Measurements from ENCODE around the gene ADAMTSL1.

ADAMTSL1 gene

DNA sequence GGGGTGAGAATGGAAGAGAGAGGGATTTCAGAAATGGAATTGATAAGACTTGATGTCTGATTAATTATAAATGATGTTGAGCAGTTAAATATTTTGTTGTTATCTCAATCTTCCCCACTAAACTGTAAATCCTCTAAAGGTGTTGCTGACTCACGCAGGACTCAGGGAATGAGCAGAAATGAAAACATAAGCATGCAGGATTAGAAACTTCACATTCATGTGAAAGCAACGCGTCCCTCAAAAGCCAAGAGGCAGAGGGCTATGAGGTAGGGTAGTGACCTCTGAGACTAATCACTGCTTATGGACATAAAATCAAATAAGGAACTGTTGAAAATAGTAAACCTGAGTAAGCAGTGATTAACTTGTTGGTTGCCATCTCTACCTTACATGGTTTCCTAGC is 21.1 kb downstream of the ADAMTSL1 start:
- in situ Hi-C loops (cut with MboI; ENCODE audit: low sequenced_read_pairs) = no loop called here

DNA sequence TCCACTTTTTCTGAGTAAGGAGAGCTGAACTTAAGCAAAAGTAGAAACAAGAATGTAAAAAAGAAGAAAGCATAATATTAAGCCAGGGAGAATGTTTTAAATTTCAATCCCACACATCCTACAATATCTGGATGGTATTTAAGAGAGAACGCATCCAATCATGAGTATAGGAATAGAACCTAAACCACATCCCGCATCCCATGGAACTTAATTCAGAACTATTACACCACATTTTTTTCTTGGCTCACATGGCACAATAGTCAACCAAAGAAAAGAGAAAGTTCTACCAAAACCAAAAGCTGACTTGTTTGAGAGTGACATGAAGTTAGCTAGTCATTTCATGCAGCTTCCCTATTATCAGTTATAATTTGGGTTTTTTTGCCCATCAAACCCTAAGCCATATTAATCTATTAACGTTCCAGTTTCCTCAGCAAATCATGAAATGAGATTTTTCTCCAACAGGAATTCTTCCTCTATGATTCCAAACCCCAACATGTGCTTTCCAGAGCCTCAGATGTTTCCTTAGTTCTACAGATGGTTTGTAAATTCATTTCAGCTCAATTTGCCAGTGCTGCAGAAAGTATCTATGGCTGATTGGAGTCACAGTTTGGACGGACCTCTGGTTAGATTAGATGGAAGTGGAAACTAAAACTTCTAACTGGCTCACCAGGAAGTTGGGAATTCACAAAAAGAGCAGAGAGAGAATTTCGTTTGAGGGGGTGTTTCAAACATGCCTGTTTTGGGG is 22.5 kb downstream of the ADAMTSL1 start:
- in situ Hi-C loops (cut with MboI; ENCODE audit: low sequenced_read_pairs) = no loop called here

DNA sequence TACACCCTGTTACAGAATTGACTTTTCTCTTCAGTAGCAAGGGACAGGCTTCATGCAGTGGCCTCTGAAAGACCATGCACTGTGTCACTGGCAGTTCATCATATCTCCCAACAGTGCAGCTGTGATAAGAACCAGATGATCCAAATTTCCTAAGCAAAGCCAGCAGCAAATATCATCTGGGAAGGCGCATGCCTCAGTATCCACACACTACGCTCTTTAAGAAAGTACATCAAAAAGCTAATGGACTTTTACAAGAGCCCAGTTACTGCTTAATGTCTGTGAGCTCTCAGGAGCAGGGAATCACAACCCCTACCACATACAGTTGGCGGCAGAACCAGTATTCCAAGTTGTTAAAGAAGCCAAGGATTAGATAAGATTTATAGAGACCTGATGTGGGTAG is 25.1 kb downstream of the ADAMTSL1 start:
- in situ Hi-C loops (cut with MboI; ENCODE audit: low sequenced_read_pairs) = no loop called here

DNA sequence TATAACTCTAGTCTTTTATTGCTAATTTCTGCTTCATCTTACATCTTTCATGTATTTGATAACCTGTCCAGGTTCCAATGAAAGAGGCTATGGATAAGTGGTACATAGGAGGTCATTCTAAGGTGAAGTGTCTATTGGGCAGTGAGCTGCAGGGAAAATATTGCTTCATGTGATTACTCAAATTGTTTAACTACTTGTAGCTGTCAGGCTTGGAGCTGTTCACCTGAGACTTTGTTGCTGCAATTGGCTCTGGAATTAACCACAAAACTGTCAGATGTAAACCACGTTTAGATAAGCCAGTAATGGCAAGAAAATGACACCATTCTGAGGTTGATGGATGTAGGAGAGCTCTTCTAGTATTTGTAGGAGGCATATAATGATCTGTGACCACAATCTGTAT is 26.0 kb downstream of the ADAMTSL1 start:
- in situ Hi-C loops (cut with MboI; ENCODE audit: low sequenced_read_pairs) = no loop called here

DNA sequence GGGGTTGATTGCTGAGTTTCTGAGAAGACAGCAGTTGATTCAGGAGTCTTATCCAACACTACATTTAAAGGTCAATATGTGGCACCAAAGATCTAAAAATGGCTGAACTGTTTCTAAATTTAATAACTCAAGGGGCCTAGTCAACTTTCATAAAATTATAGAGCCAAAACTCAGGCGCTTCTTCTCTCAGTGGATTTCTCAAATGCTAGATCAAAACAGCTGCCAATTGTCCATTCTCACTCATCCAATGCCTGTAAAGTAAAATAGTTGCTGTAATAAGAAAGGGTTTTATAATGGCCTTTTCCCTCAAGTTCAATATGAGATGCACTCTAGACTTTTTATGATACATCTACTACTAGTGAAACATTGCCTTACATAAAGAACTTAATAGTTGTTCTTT is 26.5 kb downstream of the ADAMTSL1 start:
- in situ Hi-C loops (cut with MboI; ENCODE audit: low sequenced_read_pairs) = no loop called here

DNA sequence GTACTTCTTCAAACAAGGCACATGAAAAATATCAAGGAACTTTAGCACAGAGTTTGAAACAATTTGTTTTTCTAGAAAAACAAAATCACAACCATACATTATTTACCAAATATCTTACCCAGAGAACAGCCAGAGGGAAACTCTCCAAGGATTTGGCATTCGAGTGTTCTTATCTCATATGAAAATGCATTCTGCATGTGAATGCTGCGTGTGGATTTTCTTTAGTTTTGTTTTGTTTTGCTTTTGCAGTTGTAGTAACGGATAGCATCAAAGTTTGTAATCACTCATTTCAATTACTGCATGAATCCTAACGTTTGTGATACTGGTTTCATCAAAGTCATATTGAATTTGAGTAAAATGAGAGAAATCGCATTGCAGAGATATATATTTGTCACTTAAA is 28.0 kb downstream of the ADAMTSL1 start:
- in situ Hi-C loops (cut with MboI; ENCODE audit: low sequenced_read_pairs) = no loop called here

DNA sequence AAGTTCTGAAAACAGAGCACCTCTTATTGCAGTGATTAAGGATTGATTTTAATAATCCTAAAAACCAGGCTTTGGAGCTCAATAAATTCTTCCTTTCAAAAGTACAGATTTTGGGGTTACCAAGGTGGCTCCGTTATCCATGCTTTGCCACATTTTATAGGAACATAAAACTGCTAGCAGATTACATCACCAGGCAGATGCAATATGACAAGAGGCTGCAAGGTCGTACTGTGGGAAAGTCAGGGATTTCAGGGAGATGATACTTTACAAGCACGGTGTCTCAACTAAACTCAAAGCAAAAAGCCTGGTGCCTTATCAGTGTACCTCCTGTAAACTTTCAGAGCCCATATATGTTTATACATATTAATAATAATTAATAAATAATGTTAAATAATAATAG is 28.6 kb downstream of the ADAMTSL1 start:
- in situ Hi-C loops (cut with MboI; ENCODE audit: low sequenced_read_pairs) = no loop called here

DNA sequence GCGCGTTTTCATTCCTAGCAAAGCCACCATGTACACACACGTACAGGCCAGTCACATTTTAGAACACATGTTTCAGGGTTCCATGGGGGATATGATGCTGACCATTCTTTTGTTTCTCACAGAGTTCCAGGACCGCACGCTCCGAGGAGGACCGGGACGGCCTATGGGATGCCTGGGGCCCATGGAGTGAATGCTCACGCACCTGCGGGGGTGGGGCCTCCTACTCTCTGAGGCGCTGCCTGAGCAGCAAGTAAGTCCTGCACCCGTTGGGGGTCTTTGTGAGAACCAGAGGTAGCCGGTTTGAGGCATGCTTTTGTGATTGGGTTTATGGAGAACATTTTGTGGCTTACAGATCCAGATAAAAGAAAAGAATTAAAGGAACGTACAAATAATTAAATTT is 30.8 kb downstream of the ADAMTSL1 start:
- in situ Hi-C loops (cut with MboI; ENCODE audit: low sequenced_read_pairs) = no loop called here

DNA sequence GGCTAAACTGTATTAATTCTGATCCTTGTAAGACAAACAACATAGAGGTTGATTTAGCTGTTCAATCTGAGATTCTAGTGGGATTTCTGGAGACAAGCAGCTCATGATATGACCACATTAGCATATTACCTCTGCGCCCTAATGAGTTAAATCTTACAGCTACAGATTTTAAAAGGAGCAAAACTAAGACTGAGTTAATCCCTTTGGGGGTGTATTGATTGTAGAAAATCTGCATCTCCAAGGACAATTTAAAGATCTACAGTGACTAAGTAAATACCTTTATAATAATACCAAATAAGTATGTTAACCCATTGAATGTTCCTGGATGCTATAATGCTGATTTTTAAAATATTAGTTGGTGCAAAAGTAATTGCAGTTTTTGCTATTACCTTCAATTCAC is 33.2 kb downstream of the ADAMTSL1 start:
- in situ Hi-C loops (cut with MboI; ENCODE audit: low sequenced_read_pairs) = no loop called here

DNA sequence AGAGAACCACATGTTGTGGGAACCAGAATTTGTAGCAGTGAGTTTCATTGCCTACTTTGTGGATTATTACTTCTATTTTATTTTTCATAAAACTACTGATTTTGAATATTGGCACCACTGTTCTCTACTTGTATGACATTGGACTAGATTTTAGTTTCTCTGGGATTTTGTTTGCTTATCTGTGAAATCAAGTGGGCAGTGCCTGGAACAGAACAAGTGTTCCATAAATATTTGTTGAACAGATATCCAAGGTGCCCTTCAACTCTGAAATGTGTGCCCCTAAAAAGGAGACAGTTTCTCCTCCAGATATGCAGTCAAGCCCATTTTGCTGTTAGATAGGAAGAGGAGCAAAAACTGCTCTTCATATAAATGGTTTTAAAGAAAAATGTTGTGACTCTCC is 42.6 kb downstream of the ADAMTSL1 start:
- in situ Hi-C loops (cut with MboI; ENCODE audit: low sequenced_read_pairs) = no loop called here

DNA sequence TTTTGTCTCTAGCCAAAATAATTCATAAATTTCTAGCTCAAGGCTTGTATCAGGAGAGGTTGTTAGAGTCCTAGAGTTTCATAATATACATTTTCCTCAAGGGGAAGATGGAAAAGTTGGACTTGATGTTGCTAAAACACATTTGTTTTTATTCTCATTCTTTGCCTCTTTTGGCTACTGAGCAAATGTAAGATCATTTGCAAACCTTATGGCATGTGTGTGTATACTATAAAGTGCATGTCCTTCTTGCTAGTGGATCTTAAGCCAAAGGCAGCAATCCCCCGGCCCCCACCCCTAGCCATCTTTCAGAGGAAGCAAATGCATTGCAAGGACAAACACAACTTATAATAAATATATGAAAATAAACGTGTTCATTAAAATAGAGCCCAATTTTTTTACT is 43.0 kb downstream of the ADAMTSL1 start:
- in situ Hi-C loops (cut with MboI; ENCODE audit: low sequenced_read_pairs) = no loop called here

DNA sequence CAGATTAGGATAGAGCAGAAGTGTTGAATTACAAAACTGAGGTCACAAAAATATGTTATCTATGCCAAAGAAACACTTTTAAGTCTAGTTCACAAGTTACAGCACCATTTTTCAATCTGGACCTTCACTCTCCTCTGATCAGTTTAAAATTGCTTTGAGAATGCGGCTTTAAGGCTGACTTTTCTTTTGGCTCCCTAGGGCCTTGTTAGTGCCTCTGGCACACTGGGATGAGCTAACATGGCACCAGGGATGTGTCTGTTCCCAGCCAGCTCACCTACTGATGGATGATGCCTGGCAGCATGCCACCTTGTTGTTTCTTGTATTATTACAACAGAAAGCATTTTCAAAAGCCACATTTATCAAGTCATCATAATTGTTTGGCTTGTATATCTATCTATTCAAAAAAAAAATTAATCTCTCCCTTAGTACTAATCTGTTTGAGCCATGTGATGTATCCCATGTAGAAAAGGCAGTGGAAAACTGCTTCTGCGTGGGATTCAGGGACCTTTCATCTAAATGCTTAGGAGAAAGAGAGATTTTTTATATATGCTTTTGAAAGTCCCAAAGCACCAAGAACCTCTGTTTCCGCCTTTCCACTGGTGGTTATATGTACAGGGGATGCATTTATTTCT is 46.6 kb downstream of the ADAMTSL1 start:
- in situ Hi-C loops (cut with MboI; ENCODE audit: low sequenced_read_pairs) = no loop called here

DNA sequence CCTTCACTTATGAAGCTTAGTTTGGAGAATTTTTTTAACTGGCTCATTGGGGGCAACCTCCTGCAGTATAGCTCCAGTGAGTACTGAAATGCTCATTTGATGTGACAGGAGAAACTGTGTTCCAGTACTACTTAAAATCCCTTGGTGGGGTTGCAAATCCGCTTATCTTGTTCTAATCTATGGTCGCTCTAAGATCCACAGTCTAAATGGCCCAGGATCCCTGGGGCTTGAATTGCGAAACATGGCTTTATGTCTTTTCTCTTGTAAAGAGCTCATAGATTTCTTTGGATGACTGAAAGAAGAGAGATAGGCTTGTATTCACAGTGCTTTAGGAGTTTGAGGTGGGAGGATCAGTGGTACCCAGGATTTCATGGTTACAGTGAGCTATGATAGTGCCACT is 52.7 kb downstream of the ADAMTSL1 start:
- in situ Hi-C loops (cut with MboI; ENCODE audit: low sequenced_read_pairs) = no loop called here

DNA sequence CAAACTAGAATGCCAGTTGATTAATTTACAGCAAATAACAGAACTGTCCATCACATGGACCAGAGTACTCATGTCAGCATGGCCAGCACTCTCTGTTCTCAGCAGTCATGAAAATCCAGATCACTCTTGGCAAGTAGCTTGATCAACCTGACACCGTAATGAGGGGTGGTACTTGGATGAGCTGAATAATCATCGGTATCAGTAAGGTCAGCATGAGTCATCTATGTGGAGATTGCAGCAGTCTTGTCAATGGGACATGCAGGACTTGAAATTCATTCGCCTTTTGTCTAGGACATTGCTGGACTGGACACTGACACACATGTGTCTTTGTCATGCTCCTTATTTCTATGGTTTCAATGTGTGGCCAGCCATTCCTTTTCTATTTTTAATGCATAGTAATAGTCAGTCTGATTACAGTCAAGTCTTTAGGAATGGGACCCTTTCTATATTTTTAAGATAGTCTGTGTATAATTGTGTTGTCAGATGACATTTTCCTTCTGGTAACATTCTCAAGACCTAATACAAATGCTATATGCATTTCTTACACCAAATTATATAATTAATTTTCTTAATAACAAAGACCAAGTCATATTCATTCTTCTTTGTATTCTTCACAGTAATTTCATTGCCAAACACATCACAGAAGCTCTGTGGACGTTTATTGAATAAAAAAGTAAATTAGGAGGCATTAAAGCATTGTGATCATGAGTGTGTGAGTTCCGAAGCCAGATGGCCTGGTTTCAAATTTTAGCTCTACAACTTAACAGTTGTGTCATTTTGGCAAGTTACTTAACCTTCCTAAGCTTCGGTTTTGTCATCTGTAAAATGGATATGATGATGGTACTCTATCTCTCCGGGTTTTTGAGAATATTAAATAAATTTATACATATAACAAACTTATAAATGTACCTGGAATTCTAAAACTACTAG is 57.4 kb downstream of the ADAMTSL1 start:
- in situ Hi-C loops (cut with MboI; ENCODE audit: low sequenced_read_pairs) = no loop called here

DNA sequence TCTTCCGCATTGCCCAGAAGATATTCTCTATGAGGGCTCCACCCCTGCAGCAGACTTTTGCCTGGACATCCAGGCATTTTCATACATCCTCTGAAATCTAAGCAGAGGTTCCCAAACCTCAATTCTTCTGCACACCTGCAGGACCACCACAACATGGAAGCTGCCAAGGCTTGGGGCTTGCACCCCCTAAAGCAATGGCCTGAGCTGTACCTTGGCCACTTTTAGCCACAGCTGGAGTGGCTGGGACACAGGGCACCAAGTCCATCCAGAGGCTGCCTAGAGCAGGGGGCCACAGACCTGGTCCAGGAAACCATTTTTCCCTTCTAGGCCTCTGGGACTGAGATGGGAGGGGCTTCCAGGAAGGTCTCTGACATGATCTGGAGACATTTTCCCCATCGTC is 60.7 kb downstream of the ADAMTSL1 start:
- in situ Hi-C loops (cut with MboI; ENCODE audit: low sequenced_read_pairs) = no loop called here

DNA sequence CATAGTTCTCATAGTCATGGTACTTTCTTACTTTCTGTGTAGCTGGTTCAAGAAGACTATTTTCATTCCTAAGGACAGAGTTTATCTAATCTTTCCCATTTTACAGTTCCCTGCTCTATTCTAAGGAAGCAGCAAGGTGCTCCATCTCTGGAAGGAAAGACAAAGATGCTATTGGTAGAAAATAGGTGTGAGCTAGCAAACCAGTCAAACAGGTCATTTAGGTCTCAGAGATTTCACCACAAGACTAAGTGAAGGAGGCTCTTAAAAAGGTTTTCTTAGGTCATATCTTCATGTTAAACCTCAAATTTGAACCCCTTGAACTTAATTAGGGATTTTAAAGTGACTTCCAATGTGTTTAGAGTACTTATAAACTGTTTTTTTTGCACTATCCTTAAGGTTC is 62.6 kb downstream of the ADAMTSL1 start:
- in situ Hi-C loops (cut with MboI; ENCODE audit: low sequenced_read_pairs) = no loop called here

DNA sequence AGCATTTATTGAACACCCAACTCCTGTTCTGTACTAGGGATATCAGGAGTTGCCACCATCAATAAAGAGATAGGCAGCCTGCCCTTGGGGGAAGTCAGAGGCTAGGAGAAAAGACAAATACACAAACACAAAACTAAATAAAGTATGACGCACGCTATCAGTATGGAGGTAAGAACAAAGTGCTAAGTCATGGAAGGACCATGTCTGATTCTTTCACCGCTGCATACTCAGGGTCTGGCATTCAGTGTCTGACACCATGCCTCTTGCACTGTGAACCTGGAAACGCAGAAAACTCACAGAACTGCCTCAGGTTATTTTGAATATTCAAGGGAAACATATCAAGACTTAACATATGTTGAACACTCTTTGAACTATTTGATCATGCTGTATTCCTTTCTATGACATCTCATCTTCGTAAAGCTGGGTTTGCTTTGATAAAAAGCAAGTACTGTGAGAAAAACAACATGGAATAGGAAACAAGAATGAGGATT is 65.3 kb downstream of the ADAMTSL1 start:
- in situ Hi-C loops (cut with MboI; ENCODE audit: low sequenced_read_pairs) = no loop called here

DNA sequence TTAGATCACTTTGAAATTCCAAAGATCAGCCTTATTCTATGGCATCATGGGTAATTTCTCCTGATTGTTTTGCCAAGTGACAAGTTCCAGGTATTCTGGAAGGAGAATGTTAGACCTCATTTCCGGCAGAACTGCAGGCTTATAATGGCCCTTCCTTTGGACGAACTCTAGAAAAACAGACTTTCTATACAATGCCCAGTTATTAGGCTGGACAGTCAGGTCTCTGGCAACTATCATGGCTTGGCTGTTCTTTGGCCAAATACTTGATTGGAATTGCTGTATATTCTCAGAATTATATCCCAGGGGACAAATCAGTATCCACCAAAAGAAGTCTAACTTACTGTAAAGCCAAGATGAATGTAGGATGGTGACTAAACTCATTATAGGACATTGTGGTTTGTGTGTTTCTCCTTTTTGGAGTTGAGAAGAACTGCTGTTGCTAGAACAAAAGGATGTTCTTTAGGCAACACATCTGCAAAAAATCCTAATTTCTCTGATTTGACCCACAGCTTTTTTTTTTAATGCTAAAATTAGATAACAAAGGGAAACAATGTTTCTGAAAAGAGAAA is 69.0 kb downstream of the ADAMTSL1 start:
- in situ Hi-C loops (cut with MboI; ENCODE audit: low sequenced_read_pairs) = no loop called here

DNA sequence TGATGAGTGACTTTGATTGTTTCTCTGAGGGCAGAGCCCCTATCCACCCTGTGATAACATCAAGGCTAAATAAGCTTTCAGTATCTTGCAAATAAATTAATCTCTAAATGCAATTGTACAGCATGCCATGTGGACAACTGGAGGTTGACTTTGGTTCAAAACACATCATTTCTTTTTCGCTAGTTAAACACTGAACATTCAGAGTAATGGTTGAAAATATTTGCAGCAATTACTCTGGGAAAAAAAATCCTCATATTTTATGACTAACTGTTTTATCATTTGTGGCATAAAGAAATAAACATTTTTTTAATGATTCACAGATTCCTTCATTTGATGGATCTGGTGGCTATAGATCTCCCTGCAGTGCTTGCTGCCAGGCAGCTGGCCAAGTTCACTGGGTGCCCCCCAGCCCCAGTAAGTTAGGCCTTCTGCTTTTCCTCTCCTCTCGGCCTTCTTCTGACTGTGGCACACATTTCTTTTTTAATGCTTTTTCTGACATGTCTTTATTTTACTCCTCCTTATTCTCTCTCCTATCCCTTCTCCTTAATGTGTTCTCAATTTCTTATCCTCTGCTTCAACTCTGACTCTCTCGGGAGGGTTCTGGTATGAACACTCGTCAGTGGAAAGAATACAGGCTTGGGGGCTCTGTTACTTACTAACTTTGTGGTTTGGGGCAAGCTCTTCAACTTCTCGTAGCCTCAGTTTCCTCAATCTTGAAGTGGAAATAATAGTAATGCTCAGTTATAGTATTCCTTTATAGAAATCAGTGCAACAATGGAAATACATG is 69.6 kb downstream of the ADAMTSL1 start:
- in situ Hi-C loops (cut with MboI; ENCODE audit: low sequenced_read_pairs) = no loop called here

DNA sequence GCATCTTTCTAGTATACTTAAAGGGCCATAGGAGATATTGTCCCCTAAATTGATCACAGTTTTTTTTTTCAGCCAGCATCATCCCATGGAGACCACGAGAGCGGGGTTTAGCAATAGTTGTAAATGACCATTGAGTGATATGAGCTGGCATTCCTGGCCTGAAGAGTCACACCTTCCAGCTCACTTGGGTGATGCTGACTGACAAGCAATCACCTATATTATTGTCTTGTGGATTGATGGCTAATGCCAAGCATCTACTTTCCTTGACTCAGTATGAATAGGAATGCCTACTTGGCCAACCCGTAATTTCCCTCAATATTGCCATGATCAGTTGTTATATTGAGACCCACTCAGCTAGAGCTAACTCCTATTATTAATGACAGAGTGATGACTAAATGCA is 70.5 kb downstream of the ADAMTSL1 start:
- in situ Hi-C loops (cut with MboI; ENCODE audit: low sequenced_read_pairs) = no loop called here
